ENCODE results near the gene MATR3. TPM values are rescaled to one million over a fixed set of nuclear protein-coding genes. Genes with fewer than 3 reads are reported as not detected.
"Not testable (repeated sequence)": the region's sequence is repeated elsewhere in the genome, so short reads cannot be mapped to it uniquely, and the experiment has no call there.

Gene MATR3
- total RNA-seq, 1 donor from 2014 or later, result 235 TPM

DNA sequence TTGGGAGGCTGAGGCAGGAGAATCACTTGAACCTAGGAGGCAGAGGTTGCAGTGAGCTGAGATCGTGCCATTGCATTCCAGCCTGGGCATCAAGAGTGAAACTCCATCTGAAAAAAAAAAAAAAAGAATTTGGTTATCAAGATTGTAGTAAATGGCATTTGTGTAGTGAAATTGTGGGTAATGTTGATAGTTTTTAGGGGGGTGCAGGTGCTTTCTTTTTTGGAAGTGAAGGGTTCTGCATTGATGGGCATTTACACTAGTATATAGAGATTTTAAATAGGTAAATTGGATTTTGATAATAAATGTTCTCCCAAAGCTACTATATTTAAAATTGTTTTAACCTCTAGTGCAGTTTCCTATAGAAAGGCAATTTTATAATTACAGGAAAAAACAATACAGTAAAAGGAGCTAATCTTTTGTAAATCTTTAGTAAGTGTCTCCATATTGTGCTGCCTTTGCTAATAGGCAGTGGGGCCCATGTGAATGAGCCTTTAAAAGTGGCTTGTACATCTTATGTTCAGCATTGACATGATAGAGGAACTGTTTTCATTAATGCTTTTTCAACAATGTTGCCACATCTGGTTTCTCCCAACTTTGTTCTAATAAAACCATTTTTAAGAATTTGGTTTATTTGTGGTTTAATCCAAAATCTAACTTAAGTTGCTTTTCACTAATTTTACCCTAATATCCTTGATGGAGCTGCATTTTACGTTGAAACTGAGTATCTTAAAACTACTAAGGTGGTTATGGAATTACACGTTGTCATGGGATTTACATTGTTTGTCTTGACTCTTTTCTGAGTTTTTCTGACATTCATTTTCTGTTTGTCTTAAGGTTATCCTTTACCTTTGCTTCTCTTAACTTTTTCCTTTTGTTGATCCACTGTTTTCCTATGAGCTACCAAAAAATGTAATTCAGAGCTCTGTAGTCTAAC, 11.1 kb downstream of the MATR3 start:
- H3K27ac Mint-ChIP-seq (ENCODE audit: unreplicated experiment), result no peak overlapping the region
- no peak for DNase-seq (ENCODE audit: low spot score)
- H3K27me3 Mint-ChIP-seq (ENCODE audit: unreplicated experiment), result peaks cover 4% of the 10 kb centered on the region
- peaks cover 28% of the 10 kb centered on the region for H3K4me1 Mint-ChIP-seq (ENCODE audit: unreplicated experiment)
- TF ChIP-seq, protein P1, sequence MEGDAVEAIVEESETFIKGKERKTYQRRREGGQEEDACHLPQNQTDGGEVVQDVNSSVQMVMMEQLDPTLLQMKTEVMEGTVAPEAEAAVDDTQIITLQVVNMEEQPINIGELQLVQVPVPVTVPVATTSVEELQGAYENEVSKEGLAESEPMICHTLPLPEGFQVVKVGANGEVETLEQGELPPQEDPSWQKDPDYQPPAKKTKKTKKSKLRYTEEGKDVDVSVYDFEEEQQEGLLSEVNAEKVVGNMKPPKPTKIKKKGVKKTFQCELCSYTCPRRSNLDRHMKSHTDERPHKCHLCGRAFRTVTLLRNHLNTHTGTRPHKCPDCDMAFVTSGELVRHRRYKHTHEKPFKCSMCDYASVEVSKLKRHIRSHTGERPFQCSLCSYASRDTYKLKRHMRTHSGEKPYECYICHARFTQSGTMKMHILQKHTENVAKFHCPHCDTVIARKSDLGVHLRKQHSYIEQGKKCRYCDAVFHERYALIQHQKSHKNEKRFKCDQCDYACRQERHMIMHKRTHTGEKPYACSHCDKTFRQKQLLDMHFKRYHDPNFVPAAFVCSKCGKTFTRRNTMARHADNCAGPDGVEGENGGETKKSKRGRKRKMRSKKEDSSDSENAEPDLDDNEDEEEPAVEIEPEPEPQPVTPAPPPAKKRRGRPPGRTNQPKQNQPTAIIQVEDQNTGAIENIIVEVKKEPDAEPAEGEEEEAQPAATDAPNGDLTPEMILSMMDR (IDR thresholded peaks at IDR 0.05; ENCODE audit: unreplicated experiment), result no peak
- H3K9me3 Mint-ChIP-seq (ENCODE audit: unreplicated experiment), result no peaks in the 10 kb centered on the region
- no peaks in the 10 kb centered on the region for H3K36me3 Mint-ChIP-seq (ENCODE audit: low read depth, unreplicated experiment)
- H3K4me3 Mint-ChIP-seq (ENCODE audit: unreplicated experiment), result no peak overlapping the region

DNA sequence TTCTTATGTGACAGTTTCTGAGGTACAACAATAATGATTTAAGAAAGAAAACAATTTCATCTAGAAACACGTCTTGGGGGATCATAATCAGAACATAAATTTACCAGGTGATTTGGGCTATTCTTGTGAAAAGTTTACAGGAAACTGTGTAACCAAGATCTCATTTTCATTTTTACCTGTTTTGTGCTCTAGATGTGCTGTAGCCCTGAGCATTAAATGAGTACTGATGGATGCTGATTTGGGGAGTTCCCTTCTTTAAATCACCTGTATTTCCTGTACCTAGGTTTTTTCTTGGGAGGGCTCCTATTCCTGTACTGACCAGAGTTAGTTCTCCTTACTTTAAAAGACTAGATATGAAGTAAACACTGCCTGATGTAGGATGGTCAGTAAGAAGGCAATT, 12.7 kb downstream of the MATR3 start:
- Mint-ChIP-seq H3K9me3 (ENCODE audit: unreplicated experiment) (no peaks in the 10 kb centered on the region), H3K27me3 (ENCODE audit: unreplicated experiment) (peaks cover 4% of the 10 kb centered on the region), H3K36me3 (ENCODE audit: low read depth, unreplicated experiment) (no peaks in the 10 kb centered on the region), H3K4me1 (ENCODE audit: unreplicated experiment) (peaks cover 27% of the 10 kb centered on the region), H3K4me3 (ENCODE audit: unreplicated experiment) (no peak overlapping the region), H3K27ac (ENCODE audit: unreplicated experiment) (peak overlapping the region; percentile 22)
- TF ChIP-seq, protein P1 (IDR thresholded peaks at IDR 0.05; ENCODE audit: unreplicated experiment), result no peak
- no peak for DNase-seq (ENCODE audit: low spot score)

DNA sequence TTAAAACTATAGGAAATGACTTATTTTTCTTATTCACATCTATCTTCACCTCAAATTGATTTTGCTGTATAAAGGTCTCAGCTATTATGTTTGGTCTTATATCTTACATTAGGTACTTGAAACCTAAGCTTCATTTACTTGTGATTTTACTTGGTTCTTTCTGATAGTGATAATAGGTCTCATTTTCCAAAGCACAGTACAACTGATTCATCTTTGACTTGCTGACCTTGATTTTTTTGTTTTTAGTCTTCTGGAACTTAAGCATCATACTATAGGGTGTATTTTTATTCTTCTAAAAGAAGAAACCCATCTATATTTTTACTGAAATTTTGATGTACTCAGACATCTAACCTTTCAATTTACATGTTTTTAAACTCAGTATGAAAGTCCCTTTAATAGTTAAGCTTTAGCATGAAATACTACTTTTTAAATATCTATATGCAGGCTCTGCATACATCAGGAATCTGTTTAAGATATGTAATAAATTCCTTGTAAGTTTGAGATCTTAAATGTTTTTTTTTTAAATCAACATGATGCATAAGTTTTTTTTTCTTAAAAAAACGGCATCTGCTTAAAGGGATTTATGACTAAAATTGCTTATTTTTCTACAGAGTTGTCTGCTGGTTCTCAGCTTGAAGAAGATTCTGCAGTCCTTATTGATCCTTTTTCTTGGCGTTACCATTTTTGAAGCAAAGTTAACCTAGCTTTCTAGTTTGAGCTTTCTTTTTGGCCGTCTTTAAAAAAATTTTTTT, 13.3 kb downstream of the MATR3 start:
- H3K9me3 Mint-ChIP-seq (ENCODE audit: unreplicated experiment), result no peaks in the 10 kb centered on the region
- no peaks in the 10 kb centered on the region for H3K36me3 Mint-ChIP-seq (ENCODE audit: low read depth, unreplicated experiment)
- DNase-seq (ENCODE audit: low spot score), result no peak
- H3K4me1 Mint-ChIP-seq (ENCODE audit: unreplicated experiment), result peaks cover 22% of the 10 kb centered on the region
- peaks cover 3% of the 10 kb centered on the region for H3K27me3 Mint-ChIP-seq (ENCODE audit: unreplicated experiment)
- H3K4me3 Mint-ChIP-seq (ENCODE audit: unreplicated experiment), result no peak overlapping the region
- H3K27ac Mint-ChIP-seq (ENCODE audit: unreplicated experiment), result no peak overlapping the region
- TF ChIP-seq, protein P1 (IDR thresholded peaks at IDR 0.05; ENCODE audit: unreplicated experiment), result no peak

DNA sequence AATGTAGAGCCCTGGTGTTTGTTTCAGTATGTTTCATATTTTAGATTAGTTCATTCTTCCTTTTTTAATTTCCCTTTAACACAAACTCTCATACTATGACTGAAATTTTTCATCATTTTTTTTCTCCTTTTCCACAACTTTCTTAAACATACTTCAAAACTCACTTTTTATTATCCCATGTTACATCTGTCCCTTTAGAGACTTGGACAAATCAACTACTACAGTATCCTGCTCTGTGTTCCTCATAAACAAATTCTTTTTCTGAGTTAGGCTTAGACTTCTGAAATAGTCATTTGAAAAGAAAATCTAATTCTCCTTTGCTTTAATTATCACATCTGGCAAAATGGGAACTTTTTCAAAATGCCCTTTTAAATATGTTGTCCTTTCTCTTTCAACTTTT, 15.3 kb downstream of the MATR3 start:
- Mint-ChIP-seq H3K27me3 (ENCODE audit: unreplicated experiment) (no peaks in the 10 kb centered on the region), H3K36me3 (ENCODE audit: low read depth, unreplicated experiment) (no peaks in the 10 kb centered on the region), H3K9me3 (ENCODE audit: unreplicated experiment) (no peaks in the 10 kb centered on the region), H3K4me1 (ENCODE audit: unreplicated experiment) (peaks cover 22% of the 10 kb centered on the region), H3K4me3 (ENCODE audit: unreplicated experiment) (no peak overlapping the region), H3K27ac (ENCODE audit: unreplicated experiment) (peak overlapping the region; percentile 0)
- TF ChIP-seq, protein P1 (IDR thresholded peaks at IDR 0.05; ENCODE audit: unreplicated experiment), result no peak
- DNase-seq (ENCODE audit: low spot score), result no peak

DNA sequence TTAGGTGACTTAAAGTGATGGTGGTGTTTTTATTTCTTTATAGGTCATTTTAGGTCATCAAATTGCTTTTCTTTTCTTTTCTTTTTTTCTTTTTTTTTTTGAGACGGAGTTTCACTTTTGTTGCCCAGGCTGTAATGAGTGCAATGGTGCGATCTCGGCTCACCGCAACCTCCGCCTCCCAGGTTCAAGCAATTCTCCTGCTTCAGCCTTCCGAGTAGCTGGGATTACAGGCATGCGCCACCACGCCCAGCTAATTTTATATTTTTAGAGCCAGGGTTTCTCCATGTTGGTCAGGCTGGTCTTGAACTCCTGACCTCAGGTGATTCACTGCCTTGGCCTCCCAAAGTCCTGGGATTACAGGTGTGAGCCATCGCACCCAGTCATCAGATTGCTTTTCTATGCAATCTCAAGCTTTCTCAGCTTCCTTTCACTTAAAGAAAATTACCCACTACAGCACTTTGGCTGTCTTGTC, 17.2 kb downstream of the MATR3 start:
- not testable (repeated sequence) for DNase-seq (ENCODE audit: low spot score); H3K4me3 Mint-ChIP-seq (ENCODE audit: unreplicated experiment); H3K27ac Mint-ChIP-seq (ENCODE audit: unreplicated experiment); H3K9me3 Mint-ChIP-seq (ENCODE audit: unreplicated experiment); H3K36me3 Mint-ChIP-seq (ENCODE audit: low read depth, unreplicated experiment); H3K27me3 Mint-ChIP-seq (ENCODE audit: unreplicated experiment)
- peaks cover 16% of the 10 kb centered on the region for H3K4me1 Mint-ChIP-seq (ENCODE audit: unreplicated experiment)
